Cardiac muscle cell (in vitro differentiated cells and primary cell): Measurements from ENCODE around the gene ELFN1. TPM values are rescaled to one million over a fixed set of nuclear protein-coding genes. Genes with fewer than 3 reads are reported as not detected.
"Not testable (repeated sequence)": the region's sequence is repeated elsewhere in the genome, so short reads cannot be mapped to it uniquely, and the experiment has no call there.

Experiments
- DNase-seq, 2 donors: peaks; one replicate each; pipeline versions ENCODE4 v3.0.0 to v3.0.0-alpha.2; 2010 to 2017; ENCODE audit warnings: low read depth in 1 of 2, low spot score in 1 of 2
- H3K27ac ChIP-seq: fragments of 200-600 bp; sonication (generic); 2 replicates; pipeline ENCODE4 v1.5.1; 2016
- H3K27me3 ChIP-seq: fragments of 200-600 bp; sonication (generic); 2 replicates; pipeline ENCODE4 v1.6.0; 2016; ENCODE audit warnings: control low read depth
- H3K36me3 ChIP-seq: fragments of 200-600 bp; sonication (generic); 2 replicates; pipeline ENCODE4 v1.5.1; 2016; ENCODE audit warnings: control low read depth
- H3K4me1 ChIP-seq: fragments of 200-600 bp; sonication (generic); 2 replicates; pipeline ENCODE4 v1.8.1; 2017; ENCODE audit warnings: low read depth, mild to moderate bottlenecking, mixed run types
- H3K4me3 ChIP-seq: fragments of 200-600 bp; sonication (generic); 2 replicates; pipeline ENCODE4 v1.5.1; 2016; ENCODE audit warnings: mild to moderate bottlenecking
- H3K9me3 ChIP-seq: fragments of 200-600 bp; sonication (generic); 2 replicates; pipeline ENCODE4 v1.5.1; 2017; ENCODE audit warnings: low read depth, mild to moderate bottlenecking, control low read depth
- polyA plus RNA-seq: library from polyadenylated mRNA; unstranded; fragments of >200 nt; fragmentation: Nextera tagmentation; extraction: Ambion mirVana; gene quantifications from 2 replicates; pipeline ENCODE4 v1.2.1, GENCODE V29; 2016
- total RNA-seq: library from RNA; depleted of rRNA; stranded (reverse); fragments of >200 nt; gene quantifications from 2 replicates; pipeline ENCODE4 v1.2.3, GENCODE V29; 2016
- TF ChIP-seq, protein P1 (sequence below): IDR thresholded peaks from 2 replicates; pipeline ENCODE4 v1.5.1; 2012; ENCODE audit warnings: low read depth, mild to moderate bottlenecking, low read length

ELFN1 gene
- total and polyA plus RNA-seq, 2 experiments from 2014 or later: 8.9 to 51.6 TPM

DNA sequence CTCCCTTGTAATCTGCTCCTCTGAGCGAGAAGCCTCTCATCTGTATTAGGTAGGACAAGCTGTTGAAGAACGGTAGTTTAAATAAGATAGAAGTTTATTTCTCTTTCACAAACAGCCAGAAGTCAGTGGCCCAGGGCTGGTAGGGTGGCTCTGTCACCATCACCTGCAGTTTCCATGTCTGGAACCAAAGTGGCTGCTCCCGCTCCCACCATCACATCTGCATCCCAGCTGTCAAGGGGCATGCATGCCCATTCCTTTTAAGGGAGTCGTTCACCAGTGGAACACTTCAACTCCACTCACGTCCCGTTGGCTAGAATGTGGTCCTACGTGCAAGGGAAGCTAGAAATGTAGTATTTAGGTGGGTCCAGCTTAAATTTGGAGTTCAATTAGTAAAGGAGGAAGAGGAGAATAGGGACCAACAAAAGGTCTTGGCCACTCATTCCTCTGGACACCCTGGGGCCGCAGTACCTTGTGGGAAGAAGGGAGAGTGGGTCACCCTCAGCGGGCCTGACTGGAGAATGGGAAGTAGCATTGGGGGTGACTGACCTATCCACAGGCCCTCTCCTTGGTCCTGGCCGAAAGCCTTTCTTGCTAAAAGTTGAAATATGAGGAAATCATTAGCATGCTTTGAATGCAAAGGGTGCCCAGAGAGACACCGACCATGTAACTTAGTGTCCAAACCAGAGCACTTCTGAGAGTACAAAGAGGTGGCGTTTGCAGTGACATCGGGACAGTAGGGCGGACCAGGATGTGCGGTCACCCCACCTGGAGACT lies 48.0 kb downstream of the ELFN1 start:
- TF ChIP-seq, protein P1, sequence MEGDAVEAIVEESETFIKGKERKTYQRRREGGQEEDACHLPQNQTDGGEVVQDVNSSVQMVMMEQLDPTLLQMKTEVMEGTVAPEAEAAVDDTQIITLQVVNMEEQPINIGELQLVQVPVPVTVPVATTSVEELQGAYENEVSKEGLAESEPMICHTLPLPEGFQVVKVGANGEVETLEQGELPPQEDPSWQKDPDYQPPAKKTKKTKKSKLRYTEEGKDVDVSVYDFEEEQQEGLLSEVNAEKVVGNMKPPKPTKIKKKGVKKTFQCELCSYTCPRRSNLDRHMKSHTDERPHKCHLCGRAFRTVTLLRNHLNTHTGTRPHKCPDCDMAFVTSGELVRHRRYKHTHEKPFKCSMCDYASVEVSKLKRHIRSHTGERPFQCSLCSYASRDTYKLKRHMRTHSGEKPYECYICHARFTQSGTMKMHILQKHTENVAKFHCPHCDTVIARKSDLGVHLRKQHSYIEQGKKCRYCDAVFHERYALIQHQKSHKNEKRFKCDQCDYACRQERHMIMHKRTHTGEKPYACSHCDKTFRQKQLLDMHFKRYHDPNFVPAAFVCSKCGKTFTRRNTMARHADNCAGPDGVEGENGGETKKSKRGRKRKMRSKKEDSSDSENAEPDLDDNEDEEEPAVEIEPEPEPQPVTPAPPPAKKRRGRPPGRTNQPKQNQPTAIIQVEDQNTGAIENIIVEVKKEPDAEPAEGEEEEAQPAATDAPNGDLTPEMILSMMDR: no peak
- no peak for DNase-seq
- no peaks in the 10 kb centered on the region for H3K27me3 ChIP-seq
- H3K27ac ChIP-seq: no peak overlapping the region
- H3K4me3 ChIP-seq: no peak overlapping the region
- H3K4me1 ChIP-seq: peaks cover 21% of the 10 kb centered on the region
- no peaks in the 10 kb centered on the region for H3K36me3 ChIP-seq
- no peaks in the 10 kb centered on the region for H3K9me3 ChIP-seq

- H3K27ac ChIP-seq, DNase-seq, H3K36me3 ChIP-seq, H3K4me3 ChIP-seq, H3K27me3 ChIP-seq, H3K9me3 ChIP-seq: not testable (repeated sequence)
- H3K4me1 ChIP-seq: peaks cover 18% of the 10 kb centered on the region
Observed at GRCh38 chr7:1718850-1719249, 48.8 kb downstream of the ELFN1 start.

- H3K27me3 ChIP-seq, H3K36me3 ChIP-seq, H3K4me3 ChIP-seq, H3K27ac ChIP-seq, DNase-seq, H3K9me3 ChIP-seq: not testable (repeated sequence)
- peaks cover 14% of the 10 kb centered on the region for H3K4me1 ChIP-seq
Observed at GRCh38 chr7:1719256-1719655, 49.2 kb downstream of the ELFN1 start.

- no peak overlapping the region for H3K4me3 ChIP-seq
- H3K4me1 ChIP-seq: peaks cover 10% of the 10 kb centered on the region
- TF ChIP-seq, protein P1: no peak
- H3K27me3 ChIP-seq: no peaks in the 10 kb centered on the region
- no peak for DNase-seq
- H3K36me3 ChIP-seq: no peaks in the 10 kb centered on the region
- H3K9me3 ChIP-seq: no peaks in the 10 kb centered on the region
- no peak overlapping the region for H3K27ac ChIP-seq
Observed at GRCh38 chr7:1719913-1720312, 49.8 kb downstream of the ELFN1 start.

DNA sequence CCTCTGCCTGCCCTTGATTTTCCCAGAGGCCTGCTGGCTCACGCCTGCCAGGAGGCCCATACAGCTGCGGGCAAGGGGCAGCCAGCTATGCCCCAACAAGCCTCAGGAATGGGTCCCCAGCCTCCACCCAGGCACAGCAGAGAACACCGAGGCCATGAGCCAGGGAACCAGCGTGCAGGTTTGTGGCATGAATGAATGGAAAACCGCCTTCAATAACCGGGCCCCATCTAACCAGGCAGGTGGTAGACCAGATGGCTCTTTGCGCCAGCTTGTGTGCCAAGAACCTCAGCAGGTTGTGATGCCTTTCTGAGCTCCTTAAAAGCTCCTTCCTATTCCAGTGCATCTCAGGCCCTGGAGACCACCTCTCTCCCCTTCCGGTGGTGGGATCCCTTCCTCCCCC lies 50.2 kb downstream of the ELFN1 start:
- Histone ChIP-seq H3K27ac (no peak overlapping the region), H3K36me3 (no peaks in the 10 kb centered on the region), H3K9me3 (no peaks in the 10 kb centered on the region), H3K4me3 (no peak overlapping the region), H3K4me1 (peaks cover 14% of the 10 kb centered on the region), H3K27me3 (no peaks in the 10 kb centered on the region)
- TF ChIP-seq, protein P1: no peak
- DNase-seq: no peak

- Histone ChIP-seq H3K9me3 (no peaks in the 10 kb centered on the region), H3K4me3 (no peak overlapping the region), H3K27ac (peak overlapping the region; percentile 15), H3K27me3 (no peaks in the 10 kb centered on the region), H3K36me3 (no peaks in the 10 kb centered on the region), H3K4me1 (peaks cover 23% of the 10 kb centered on the region)
- DNase-seq: no peak
- TF ChIP-seq, protein P1: no peak
Observed at GRCh38 chr7:1721047-1721690, 51.1 kb downstream of the ELFN1 start.
